Mucosa of descending colon (tissue), 3 donors: ENCODE results near the gene LILRB1. TPM values are rescaled to one million over a fixed set of nuclear protein-coding genes. Genes with fewer than 3 reads are reported as not detected.

Source experiments
- ATAC-seq: fragments of 200-7000 bp; cut with Tn5 transposase; one replicate; pipeline ENCODE4 v1.9.1; 2020; ENCODE audit warnings: mild to moderate bottlenecking, moderate library complexity
- DNase-seq, 3 donors: peaks; one replicate each; pipeline ENCODE4 v3.0.0-alpha.2; 2020
- H3K36me3 ChIP-seq: fragments of 200-600 bp; one replicate; pipeline ENCODE4 v1.8.0; 2021; ENCODE audit warnings: low read depth, mild to moderate bottlenecking
- H3K4me1 ChIP-seq: fragments of 200-600 bp; one replicate; pipeline ENCODE4 v1.8.0; 2021; ENCODE audit warnings: low read depth, mild to moderate bottlenecking
- H3K4me3 ChIP-seq: fragments of 200-600 bp; one replicate; pipeline ENCODE4 v1.8.0; 2021; ENCODE audit warnings: mild to moderate bottlenecking
- H3K9me3 ChIP-seq: fragments of 200-600 bp; one replicate; pipeline ENCODE4 v1.8.0; 2021; ENCODE audit warnings: mild to moderate bottlenecking
- intact Hi-C, 2 donors: fragments of 100-400 bp; cut with DNase I in 1 of 2; cut with micrococcal nuclease in 1 of 2; formaldehyde crosslinking; loops; one replicate each; pipeline versions ENCODE4 v1.11.0 to v1.11.1; 2022; cut with DNase I, micrococcal nuclease
- microRNA-seq: library from miRNA; unstranded; fragments of <30 nt; microRNA quantifications from one replicate; pipeline ENCODE4, GENCODE V29; 2019
- total RNA-seq, 3 donors: library from RNA; stranded (reverse); fragmentation: NEBNext Ultra II Directional in 2 of 3; extraction: Animal tissue kit (Norgen Biotek cat#: 25700) in 2 of 3; gene quantifications; one replicate each; pipeline versions ENCODE4 v1.2.1 to v1.2.4, GENCODE V29; 2021 to 2023
- TF ChIP-seq, protein P1 (sequence below): fragments of 200-600 bp; IDR thresholded peaks from one replicate; pipeline ENCODE4 v1.8.0; 2022; ENCODE audit warnings: antibody characterized with exemption, mild to moderate bottlenecking
- donor health status: DM: no; HTN: no; CAD: no; lungs with moderate emphysema.
- donor health status: DM: no; HTN: no; CAD: no.
- donor health status: DM: no; HTN: yes; CAD: no.

LILRB1 gene
- total RNA-seq, 3 donors from 2014 or later = 2.6 to 10.7 (median 4.9) TPM

DNA sequence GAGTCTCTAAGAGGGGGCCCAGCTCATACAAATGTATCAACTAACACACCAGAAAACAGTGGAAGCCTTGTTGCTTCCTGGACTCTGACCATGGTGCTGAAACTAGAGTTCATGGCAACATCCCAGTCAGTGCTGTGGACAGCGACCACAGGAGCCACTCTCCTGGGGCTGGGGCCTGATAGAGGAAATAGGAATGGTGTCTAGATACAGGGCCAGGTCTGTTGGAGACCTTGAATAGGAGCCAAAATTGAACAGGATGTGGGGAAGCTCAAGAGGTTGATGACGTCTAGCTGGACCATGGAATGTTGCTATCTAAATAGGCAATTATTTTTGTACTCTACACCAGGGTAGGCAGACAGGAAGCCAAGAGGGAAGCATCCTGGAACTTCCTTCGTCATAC lies 54.2 kb downstream of the LILRB1 start:
- peak in 1 of 3 donors; percentile 25 for DNase-seq
- H3K36me3 ChIP-seq = no peaks in the 10 kb centered on the region
- intact Hi-C loops = no loop called here
- no peaks in the 10 kb centered on the region for H3K4me1 ChIP-seq
- H3K9me3 ChIP-seq = no peaks in the 10 kb centered on the region
- TF ChIP-seq, protein P1, sequence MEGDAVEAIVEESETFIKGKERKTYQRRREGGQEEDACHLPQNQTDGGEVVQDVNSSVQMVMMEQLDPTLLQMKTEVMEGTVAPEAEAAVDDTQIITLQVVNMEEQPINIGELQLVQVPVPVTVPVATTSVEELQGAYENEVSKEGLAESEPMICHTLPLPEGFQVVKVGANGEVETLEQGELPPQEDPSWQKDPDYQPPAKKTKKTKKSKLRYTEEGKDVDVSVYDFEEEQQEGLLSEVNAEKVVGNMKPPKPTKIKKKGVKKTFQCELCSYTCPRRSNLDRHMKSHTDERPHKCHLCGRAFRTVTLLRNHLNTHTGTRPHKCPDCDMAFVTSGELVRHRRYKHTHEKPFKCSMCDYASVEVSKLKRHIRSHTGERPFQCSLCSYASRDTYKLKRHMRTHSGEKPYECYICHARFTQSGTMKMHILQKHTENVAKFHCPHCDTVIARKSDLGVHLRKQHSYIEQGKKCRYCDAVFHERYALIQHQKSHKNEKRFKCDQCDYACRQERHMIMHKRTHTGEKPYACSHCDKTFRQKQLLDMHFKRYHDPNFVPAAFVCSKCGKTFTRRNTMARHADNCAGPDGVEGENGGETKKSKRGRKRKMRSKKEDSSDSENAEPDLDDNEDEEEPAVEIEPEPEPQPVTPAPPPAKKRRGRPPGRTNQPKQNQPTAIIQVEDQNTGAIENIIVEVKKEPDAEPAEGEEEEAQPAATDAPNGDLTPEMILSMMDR = no peak
- ATAC-seq = no peak
- H3K4me3 ChIP-seq = no peak overlapping the region

Small RNAs within 50 kb of the gene (microRNA-seq; reads per million reads assigned to microRNA genes)
- not detected for gene MIR8061

Other genes with a start within 250 kb of the LILRB1 start
- gene TTYH1, start 215.0 kb upstream of the LILRB1 start, total RNA-seq = 1 to 10 TPM in 2 of 3 donors, under 1 TPM in 1; 0.55 to 8.7 (median 1.3) TPM
- 100 to 1,000 TPM; 157 to 214 (median 199) TPM for gene LENG8, start 181.3 kb upstream of the LILRB1 start, total RNA-seq
- gene LENG9, start 166.7 kb upstream of the LILRB1 start, total RNA-seq = 10 to 100 TPM in 2 of 3 donors, 1 to 10 TPM in 1; 9.2 to 21.6 (median 20.9) TPM
- gene CDC42EP5, start 157.2 kb upstream of the LILRB1 start, total RNA-seq = 100 to 1,000 TPM; 130 to 446 (median 319) TPM
- gene LAIR2, start 127.7 kb upstream of the LILRB1 start, total RNA-seq = not detected
- gene LILRA2, start 56.7 kb upstream of the LILRB1 start, total RNA-seq = 1 to 10 TPM in 2 of 3 donors, under 1 TPM in 1; 0.20 to 4.9 (median 2.6) TPM
- gene LILRA1, start 36.9 kb upstream of the LILRB1 start, total RNA-seq = 1 to 10 TPM in 1 of 3 donors, under 1 TPM in 2; 0.49 to 2.4 (median 0.76) TPM
- 1 to 10 TPM; 3.0 to 8.7 (median 6.4) TPM for gene LILRB4, start 32.5 kb downstream of the LILRB1 start, total RNA-seq
- gene KIR3DL3, start 94.0 kb downstream of the LILRB1 start, total RNA-seq = not detected
- not detected for gene KIR2DL3, start 108.0 kb downstream of the LILRB1 start, total RNA-seq
- not detected for gene KIR2DL1, start 139.3 kb downstream of the LILRB1 start, total RNA-seq
- 1 to 10 TPM in 2 of 3 donors, under 1 TPM in 1; 0.51 to 1.7 (median 1.5) TPM for gene KIR2DL4, start 173.1 kb downstream of the LILRB1 start, total RNA-seq
- gene KIR3DL1, start 186.0 kb downstream of the LILRB1 start, total RNA-seq = not detected
- gene KIR2DS4, start 202.2 kb downstream of the LILRB1 start, total RNA-seq = not detected
- gene KIR3DL2, start 220.0 kb downstream of the LILRB1 start, total RNA-seq = under 1 TPM in 2 of 3 donors, not detected in 1; 0.22 to 0.26 TPM
- gene FCAR, start 243.8 kb downstream of the LILRB1 start, total RNA-seq = 1 to 10 TPM in 1 of 3 donors, under 1 TPM in 1, not detected in 1; 0.76 to 1.2 TPM